Measurements from ENCODE around the gene GFRA1.

The GFRA1 gene

GRCh38 chr10:116029826-116030225 is 243.2 kb downstream of the GFRA1 start:
- no peak for DNase-seq (ENCODE audit: low read depth)

DNA sequence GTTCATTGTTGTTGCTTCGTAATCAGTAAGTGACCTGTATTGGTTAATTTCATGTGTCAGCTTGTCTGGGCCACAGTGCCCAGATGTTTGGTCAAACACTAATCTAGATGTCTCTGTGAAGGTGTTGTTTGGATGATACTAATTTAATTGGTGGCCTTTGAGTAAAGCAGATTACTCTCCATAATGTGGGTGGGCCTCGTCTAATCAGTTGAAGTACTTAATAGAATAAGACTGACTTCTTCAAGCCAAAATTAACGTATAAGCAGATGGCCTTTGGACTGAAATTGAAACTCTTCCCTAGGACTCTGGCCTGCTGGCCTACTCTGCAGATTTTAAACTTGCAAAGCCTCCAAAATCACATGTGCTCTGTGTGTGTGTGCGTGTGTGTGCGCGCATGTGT is 245.7 kb downstream of the GFRA1 start:
- no peak for DNase-seq (ENCODE audit: low read depth)

- DNase-seq (ENCODE audit: low read depth), result no peak
Measured at GRCh38 chr10:116026725-116027124, 246.3 kb downstream of the GFRA1 start.

DNA sequence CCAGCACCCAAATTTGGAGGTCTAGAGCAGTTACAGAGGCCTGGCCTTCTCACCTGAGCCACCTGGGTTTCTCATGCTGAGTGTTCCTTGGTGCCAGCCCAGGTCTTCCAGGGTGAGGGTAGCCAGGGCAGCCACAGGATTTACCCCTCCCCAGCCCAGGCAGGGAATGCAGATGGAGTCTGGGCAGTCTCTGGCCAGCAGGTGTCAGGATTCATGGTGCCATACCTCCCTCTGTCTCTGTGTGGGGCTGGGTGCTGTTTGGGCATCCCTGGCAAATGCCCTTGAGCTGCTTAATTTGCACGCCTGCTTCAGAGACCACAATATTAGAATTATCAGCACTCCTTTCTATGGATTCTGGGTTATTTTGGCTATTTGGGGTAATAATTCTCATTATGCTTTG is 246.7 kb downstream of the GFRA1 start:
- no peak for DNase-seq (ENCODE audit: low read depth)

- no peak for DNase-seq (ENCODE audit: low read depth)
Measured at GRCh38 chr10:116024271-116024878, 248.6 kb downstream of the GFRA1 start.

GRCh38 chr10:116017405-116017804 is 255.6 kb downstream of the GFRA1 start:
- DNase-seq (ENCODE audit: low read depth), result no peak

GRCh38 chr10:116015583-116016333 is 257.2 kb downstream of the GFRA1 start:
- DNase-seq (ENCODE audit: low read depth), result no peak

DNA sequence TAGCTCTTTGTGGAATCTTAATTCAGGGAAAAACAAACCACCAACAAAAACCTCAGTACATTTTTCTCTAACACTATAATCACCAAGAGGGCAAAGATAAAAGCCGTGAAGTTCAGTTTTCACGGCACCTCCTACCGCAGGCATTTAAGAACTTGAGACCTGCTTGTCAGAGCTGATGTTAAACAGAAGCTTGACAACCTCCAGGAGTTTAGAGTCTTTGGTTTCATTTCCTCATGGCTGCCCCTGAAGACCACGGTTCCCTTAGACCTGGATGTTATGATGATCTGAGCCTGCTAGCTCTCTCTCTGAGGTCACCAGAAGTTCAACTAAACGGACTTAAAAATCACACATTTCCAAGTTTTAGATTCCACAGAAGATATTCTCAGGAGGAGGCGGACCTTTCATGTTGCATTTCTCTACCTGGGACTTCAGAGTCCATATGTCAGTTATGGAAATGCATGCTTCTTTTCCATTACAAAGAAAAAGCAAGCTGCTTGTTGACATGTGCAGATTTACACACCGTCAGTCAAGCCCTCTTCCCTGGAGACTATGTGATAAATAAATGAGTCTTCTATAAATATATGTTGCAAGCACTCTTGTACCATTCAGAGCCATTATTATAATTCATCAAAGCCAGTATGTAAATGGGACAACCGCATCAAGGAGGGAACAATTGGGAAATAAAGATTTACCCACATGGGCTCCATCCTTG is 258.0 kb downstream of the GFRA1 start:
- DNase-seq (ENCODE audit: low read depth), result no peak

DNA sequence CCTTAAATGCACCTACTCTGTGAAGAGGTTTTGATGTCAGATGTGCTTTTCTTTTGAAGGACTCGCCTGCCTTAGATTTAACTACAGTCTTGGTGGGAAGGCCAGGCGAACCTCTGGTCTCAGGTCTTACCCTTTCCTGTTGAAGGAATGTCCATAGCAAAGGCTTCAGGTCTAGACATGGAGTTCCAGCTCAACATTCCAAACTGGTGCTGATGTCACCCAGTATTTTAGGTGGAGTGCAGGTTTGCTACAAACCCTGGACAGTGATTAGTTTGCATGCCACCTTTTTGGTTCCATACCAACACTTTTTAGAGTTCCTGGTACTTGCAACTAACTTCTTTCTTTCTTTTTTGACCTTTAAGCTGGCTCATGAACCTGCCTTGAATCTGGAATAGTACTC is 258.7 kb downstream of the GFRA1 start:
- DNase-seq (ENCODE audit: low read depth), result no peak

GRCh38 chr10:116011929-116012328 is 261.1 kb downstream of the GFRA1 start:
- no peak for DNase-seq (ENCODE audit: low read depth)

DNA sequence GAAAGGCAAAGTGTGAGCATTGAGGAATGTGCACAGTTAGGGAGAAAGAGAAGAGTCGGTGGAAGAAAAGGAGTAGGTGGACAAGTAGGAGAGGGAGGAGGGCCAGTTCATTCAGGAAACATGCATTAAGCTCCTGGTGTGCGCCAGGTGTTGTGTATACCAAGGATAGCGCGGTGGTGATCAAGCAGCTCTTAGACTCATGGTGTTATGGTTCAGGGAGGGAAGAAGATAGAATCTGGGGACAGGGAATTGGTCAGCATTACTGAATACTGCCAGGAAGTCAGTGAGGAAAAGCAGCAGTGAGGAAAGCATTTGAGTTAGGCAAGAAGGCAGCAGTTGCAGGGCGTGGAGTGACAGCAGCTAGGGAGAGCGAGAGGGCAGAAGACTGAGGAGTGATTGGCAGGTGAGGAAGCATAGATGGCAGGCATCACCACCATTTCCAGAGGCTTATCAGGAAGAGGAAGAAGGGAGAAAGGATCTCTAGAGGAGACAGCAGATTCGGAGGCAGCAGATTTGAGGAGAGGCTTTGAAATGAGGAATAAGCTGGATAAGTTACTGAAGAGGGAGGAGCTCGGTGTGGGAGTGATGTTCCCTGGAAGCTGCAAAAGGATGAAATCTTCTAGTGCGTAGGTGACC is 265.6 kb downstream of the GFRA1 start:
- DNase-seq (ENCODE audit: low read depth), result no peak

All from stromal cell of bone marrow (primary cell).